ENCODE data around the gene KIF2A. TPM values are rescaled to one million over a fixed set of nuclear protein-coding genes. Genes with fewer than 3 reads are reported as not detected.

KIF2A gene
- total and polyA plus RNA-seq, 2 of the 13 experiments (the other 11 are each of a cell fraction or from before 2014, with no cell fraction given) = 8.5 to 19.2 TPM

- TF ChIP-seq ZMYM2 (CRISPR knock-in tag; IDR thresholded peaks at IDR 0.05) = no peak
- TF ChIP-seq ZBTB2 (CRISPR knock-in tag; IDR thresholded peaks at IDR 0.05; ENCODE audit: low read depth) = no peak
- TF ChIP-seq ZFP1 (CRISPR knock-in tag; IDR thresholded peaks at IDR 0.05) = no peak
- TF ChIP-seq NR2F2 (IDR thresholded peaks at IDR 0.05; ENCODE audit: borderline replicate concordance, low read depth) = peak; percentile 97
- no peak for TF ChIP-seq ZNF101 (CRISPR knock-in tag; IDR thresholded peaks at IDR 0.05; ENCODE audit: borderline replicate concordance, low read depth)
- no peak for TF ChIP-seq ZNF253 (CRISPR knock-in tag; IDR thresholded peaks at IDR 0.05; ENCODE audit: borderline replicate concordance)
- peak; percentile 80; the same call in 1 of the 2 replicates for TF ChIP-seq FOXJ3 (CRISPR knock-in tag; IDR thresholded peaks at IDR 0.05; ENCODE audit: borderline replicate concordance)
- 0 out of 2 replicates have a peak, but pooled peaks have one; percentile 17 for TF ChIP-seq PATZ1 (CRISPR knock-in tag; IDR thresholded peaks at IDR 0.05)
- TF ChIP-seq SP2 (CRISPR knock-in tag; IDR thresholded peaks at IDR 0.05) = no peak
- TF ChIP-seq ZNF383 (CRISPR knock-in tag; IDR thresholded peaks at IDR 0.05; ENCODE audit: borderline replicate concordance) = no peak
- TF ChIP-seq ETS1 (CRISPR knock-in tag; IDR thresholded peaks at IDR 0.05) = no peak
- TF ChIP-seq ZC3H13 (CRISPR knock-in tag; IDR thresholded peaks at IDR 0.05) = no peak
- TF ChIP-seq PPARG (CRISPR knock-in tag; conservative IDR thresholded peaks at IDR 0.05) = peak; percentile 39; the same call in 1 of the 2 replicates
- no peak for TF ChIP-seq ZNF557 (CRISPR knock-in tag; IDR thresholded peaks at IDR 0.05)
- peak; percentile 92 for TF ChIP-seq TCF7 (IDR thresholded peaks at IDR 0.05; ENCODE audit: low read depth)
- no peak for TF ChIP-seq ZNF431 (CRISPR knock-in tag; IDR thresholded peaks at IDR 0.05; ENCODE audit: borderline replicate concordance, low read depth)
- no peak for TF ChIP-seq ZNF552 (CRISPR knock-in tag; IDR thresholded peaks at IDR 0.05; ENCODE audit: borderline replicate concordance)
- TF ChIP-seq CENPX (CRISPR knock-in tag; IDR thresholded peaks at IDR 0.05) = no peak
- TF ChIP-seq AHDC1 (CRISPR knock-in tag; IDR thresholded peaks at IDR 0.05; ENCODE audit: borderline replicate concordance) = peak; percentile 22; the same call in 1 of the 2 replicates
- no peak for TF ChIP-seq MYC (CRISPR knock-in tag; IDR thresholded peaks at IDR 0.05; ENCODE audit: borderline replicate concordance)
- TF ChIP-seq ZNF567 (CRISPR knock-in tag; IDR thresholded peaks at IDR 0.05; ENCODE audit: borderline replicate concordance) = no peak
- TF ChIP-seq MIXL1 (CRISPR knock-in tag; IDR thresholded peaks at IDR 0.05) = peak; percentile 30; the same call in 1 of the 2 replicates
These were observed 16.5 kb downstream of the KIF2A start (continued) for GRCh38 chr5:62322484-62322883.
